DMS153 (cell line): Measurements from ENCODE around the gene TSSK6.

Experiments
- DNase-seq: peaks from one replicate; lab custom pipeline; 2025; lab: John Stamatoyannopoulos, UW

Gene TSSK6

GRCh38 chr19:19544954-19545591 lies 29.7 kb upstream of the TSSK6 start:
- no peak for DNase-seq

GRCh38 chr19:19544257-19544953 lies 29.1 kb upstream of the TSSK6 start:
- DNase-seq: no peak

- DNase-seq: no peak
Measured at GRCh38 chr19:19543640-19544039, 28.3 kb upstream of the TSSK6 start.

- no peak for DNase-seq
Measured at GRCh38 chr19:19543101-19543500, 27.8 kb upstream of the TSSK6 start.

- DNase-seq: no peak
Measured at GRCh38 chr19:19542507-19542906, 27.2 kb upstream of the TSSK6 start.

DNA sequence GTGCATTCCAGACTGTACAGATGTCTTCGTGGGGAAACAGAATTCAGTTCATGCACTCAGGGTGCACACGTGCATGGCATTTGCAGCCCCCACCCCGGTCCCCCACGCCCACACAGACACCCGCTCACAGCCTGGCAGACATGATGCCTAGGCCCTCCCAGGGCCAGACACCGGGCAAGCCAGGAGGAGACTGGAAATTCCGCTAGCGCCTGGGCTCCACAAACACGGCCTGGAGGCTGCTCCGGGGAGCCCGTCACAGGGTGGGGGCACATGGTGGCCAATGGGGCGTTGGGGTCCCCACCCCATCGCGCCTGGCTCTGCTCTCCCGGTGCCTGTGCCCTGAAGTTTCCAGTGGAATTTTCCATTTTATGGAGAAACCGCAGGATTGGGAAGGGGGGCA lies 26.3 kb upstream of the TSSK6 start:
- DNase-seq: no peak

GRCh38 chr19:19540715-19541515 lies 25.6 kb upstream of the TSSK6 start:
- DNase-seq: peak; percentile 67

GRCh38 chr19:19540064-19540714 lies 24.8 kb upstream of the TSSK6 start:
- DNase-seq: no peak

DNA sequence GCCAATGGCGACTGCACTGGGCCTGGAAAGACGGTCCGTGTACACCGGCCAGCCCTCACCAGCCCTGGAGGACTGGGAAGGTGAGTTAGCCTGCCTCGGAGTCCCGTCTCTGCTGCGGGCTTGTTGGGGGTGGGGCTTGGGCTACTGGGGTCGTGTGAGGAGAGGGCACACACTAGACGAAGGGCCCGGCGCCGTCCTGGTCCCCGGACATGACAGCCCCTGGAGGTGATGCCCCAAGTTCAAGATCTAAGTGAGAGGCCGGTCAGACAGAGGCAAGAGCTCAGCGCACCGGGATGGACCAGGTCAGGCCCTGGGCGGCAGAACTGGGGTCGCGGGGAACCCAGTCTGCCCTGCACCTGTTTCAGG lies 24.3 kb upstream of the TSSK6 start:
- DNase-seq: no peak

DNA sequence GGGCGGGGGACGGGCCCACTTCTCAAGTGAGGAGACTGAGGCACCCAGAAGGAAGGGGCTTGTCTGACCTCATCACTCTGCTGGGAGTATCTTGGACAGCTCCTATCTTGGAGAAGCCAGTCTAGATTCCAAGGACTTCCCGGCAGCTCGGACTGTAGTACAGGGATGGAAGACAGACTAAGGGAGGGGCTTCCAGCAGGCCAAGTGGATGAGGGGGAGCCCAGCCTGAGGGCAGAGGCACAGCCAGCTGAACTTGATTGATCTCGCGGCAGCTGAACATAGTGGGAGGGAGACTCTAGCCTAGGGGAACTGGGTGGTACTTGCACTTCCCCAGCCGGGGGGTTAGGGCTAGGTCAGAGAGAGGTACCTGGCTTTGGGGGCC lies 23.4 kb upstream of the TSSK6 start:
- DNase-seq: no peak

DNA sequence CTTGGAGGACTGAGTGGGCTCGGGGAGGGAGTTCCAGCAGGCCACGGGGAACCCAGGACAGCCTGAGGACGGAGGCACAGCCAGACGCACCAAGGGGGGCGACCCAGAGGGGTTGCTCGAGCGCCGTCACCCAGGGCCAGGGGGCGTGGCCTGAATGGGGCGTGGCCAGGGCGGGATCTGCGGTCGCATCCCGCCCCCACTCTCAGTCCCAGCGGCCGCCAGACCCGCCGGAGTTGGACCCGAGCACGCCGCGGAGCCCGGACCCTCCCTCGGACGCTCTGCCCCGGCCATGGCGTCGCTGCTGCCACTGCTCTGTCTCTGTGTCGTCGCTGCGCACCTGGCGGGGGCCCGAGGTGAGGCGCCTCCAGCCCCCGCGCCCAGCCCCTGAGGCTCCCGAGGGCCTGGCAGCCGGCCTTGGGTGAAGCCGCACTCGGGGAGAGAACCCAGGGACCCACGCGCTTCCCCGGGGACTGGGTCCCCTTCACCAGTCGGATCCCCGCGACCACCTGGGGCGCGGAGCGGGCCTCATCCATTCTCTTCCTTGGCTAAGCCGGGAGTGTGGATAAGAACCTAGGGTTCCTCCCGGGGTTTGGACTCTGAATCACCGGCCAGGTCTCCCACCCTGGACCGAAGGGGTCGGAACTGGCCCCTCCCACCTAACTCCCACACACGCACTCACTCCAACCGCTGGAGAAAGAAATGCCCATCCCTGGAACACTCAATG lies 22.9 kb upstream of the TSSK6 start, which contains the start of gene CILP2:
CILP2 (plus strand) TSS at position 205 of the 724 bp plus-strand sequence; CDS start at position 290, 85 bp downstream.
- DNase-seq: no peak

GRCh38 chr19:19537075-19538048 lies 22.0 kb upstream of the TSSK6 start:
- DNase-seq: no peak

DNA sequence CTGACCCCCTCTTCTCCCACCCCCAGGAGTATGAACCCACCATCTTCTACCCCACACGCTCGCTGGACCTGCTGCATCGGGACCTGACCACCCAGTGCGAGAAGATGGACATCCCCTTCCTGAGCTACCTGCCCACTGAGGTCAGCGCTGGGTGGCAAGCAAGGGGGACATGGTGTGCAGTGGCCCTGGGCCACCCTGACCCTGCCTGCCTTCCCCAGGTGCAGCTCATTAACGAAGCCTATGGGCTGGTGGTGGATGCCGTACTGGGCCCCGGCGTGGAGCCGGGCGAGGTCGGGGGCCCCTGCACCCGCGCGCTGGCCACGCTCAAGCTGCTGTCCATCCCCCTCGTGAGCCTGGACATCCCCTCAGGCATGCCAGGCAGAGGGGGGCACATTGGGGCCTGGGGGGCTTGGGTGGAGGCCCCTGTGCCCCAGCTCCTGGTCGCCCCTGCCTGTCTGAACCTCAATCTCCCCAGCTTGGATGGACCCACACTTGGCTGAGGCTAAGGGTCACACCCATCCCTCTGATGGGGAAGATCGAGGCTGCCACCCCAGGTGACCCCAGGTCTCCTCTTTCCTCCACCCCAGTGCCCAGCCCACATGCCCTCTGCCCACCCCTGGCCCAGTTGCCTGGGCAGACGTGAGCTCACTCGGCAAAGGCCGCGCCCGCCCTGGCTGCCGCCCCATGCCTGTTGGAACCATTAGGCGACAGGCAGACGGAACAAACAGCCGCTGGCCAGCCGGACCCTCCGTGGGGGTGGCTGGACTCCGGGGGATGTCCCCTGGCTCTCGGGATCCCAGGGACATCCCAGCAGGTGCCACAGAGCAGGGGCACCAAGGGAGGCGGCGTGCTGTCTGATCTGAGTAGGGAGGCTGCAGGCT lies 20.2 kb upstream of the TSSK6 start:
- DNase-seq: no peak

DNA sequence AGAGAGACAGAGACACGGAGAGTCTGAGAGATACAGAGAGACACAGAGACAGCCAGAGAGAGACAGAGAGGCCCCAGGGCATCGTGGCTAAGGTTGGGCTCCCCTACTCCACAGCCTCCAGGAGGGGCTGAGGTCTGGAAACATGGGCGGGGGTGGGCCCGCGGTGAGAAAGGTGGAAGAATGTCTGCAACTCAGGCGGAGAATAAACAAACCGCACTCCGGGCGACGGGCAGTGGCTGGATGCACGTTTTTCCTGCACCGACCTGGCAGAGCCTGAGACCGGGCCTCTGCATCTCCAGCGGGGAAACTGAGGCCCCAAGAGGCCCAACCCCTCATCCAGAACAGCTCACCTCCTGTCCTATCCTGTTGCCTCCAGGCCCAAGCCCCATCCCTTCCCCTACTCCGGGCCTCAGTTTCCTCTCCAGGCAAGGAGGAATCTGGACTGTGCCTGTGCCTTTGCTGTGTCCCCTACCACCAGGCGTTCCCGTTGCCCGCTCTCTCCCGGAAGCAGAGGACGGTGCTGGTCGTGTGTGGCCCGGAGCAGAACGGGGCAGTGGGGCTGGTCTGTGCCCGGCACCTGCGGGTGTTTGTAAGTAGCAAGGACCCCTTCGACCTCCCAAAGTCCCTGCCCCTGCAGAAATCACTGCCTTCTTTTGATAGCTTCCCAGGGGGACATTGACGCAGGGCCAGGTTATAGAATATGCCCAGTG lies 19.4 kb upstream of the TSSK6 start:
- DNase-seq: no peak

DNA sequence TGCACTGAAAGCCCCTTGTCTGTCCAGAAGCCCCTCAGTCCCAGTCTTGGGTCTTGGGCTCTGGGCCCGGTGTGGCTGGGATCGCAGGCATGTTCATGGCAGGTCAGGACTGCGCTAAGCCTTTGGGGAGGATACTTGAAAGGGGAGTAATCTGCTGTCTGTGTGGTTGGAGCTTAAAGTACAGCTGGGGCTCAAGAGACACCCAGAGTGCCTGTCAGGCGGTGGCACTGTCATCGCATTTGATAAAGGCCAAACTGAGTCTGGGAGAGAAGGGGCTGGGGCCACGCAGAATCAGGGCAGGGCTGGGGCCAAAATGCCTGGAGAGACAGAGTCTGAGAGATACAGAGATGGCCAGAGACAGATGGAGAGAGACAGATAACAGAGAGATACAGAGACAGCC lies 18.5 kb upstream of the TSSK6 start:
- no peak for DNase-seq

GRCh38 chr19:19532806-19533701 lies 17.7 kb upstream of the TSSK6 start:
- no peak for DNase-seq

GRCh38 chr19:19531951-19532805 lies 16.8 kb upstream of the TSSK6 start:
- no peak for DNase-seq
